ENCODE data around the gene CTDP1. TPM values are rescaled to one million over a fixed set of nuclear protein-coding genes. Genes with fewer than 3 reads are reported as not detected.

The CTDP1 gene
- total and polyA plus RNA-seq, 7 experiments from 2014 or later: 11.6 to 75.3 (median 41.2) TPM

GRCh38 chr18:79792988-79793355, 113.4 kb downstream of the CTDP1 start:
- ChIA-PET POLR2A (no interaction called here), CTCF (no interaction called here)
- Mint-ChIP-seq H3K4me1 (peaks cover 9 to 37% (median 15%) of the 10 kb centered on the region in 7 donors), H3K27ac (no peak overlapping the region), H3K9me3 (peaks cover 0 to 3% (median 0%) of the 10 kb centered on the region in 11 donors), H3K36me3 (peaks cover 0 to 11% (median 5%) of the 10 kb centered on the region in 5 donors), H3K4me3 (no peak overlapping the region), H3K27me3 (peaks cover 55 to 69% (median 64%) of the 10 kb centered on the region in 5 donors)
- Histone ChIP-seq H3K36me3 (ENCODE audit: control insufficient read depth in 2 of 3, insufficient read depth in 3 of 3, low read length in 3 of 3) (no peaks in the 10 kb centered on the region), H3K9me3 (ENCODE audit: control insufficient read depth in 2 of 3, low read length in 3 of 3) (no peaks in the 10 kb centered on the region), H3K4me1 (ENCODE audit: control insufficient read depth in 2 of 2, insufficient read depth in 2 of 2, low read length in 2 of 2) (no peaks in the 10 kb centered on the region), H3K27me3 (ENCODE audit: control insufficient read depth in 2 of 2, insufficient read depth in 2 of 2, low read length in 2 of 2) (peaks cover 0 to 7% of the 10 kb centered on the region in 2 donors), H3K27ac (ENCODE audit: low read depth, low read length) (no peak overlapping the region), H3K4me3 (ENCODE audit: low read length) (no peak overlapping the region)
- ATAC-seq: peak; percentile 56
- intact Hi-C loops (cut with micrococcal nuclease): loop anchor here (10.0 kb wide), 3 partner anchors 172 to 352 kb away; partner anchors contain the start of genes HSBP1L1 (in 1 of the 2) and TXNL4A (in 1 of the 2)
- no peak for DNase-seq

- H3K27ac ChIP-seq (ENCODE audit: low read depth, low read length): no peak overlapping the region
- Mint-ChIP-seq H3K27me3 (peaks cover 59 to 72% (median 67%) of the 10 kb centered on the region in 5 donors), H3K27ac (no peak overlapping the region), H3K9me3 (peaks cover 0 to 3% (median 0%) of the 10 kb centered on the region in 11 donors), H3K36me3 (peaks cover 0 to 11% (median 5%) of the 10 kb centered on the region in 5 donors), H3K4me1 (peaks cover 12 to 39% (median 23%) of the 10 kb centered on the region in 7 donors), H3K4me3 (peak overlapping the region in 3 of 10 donors; percentile 4 to 21 (median 7))
- peaks cover 0 to 13% of the 10 kb centered on the region in 2 donors for H3K27me3 ChIP-seq (ENCODE audit: control insufficient read depth in 2 of 2, insufficient read depth in 2 of 2, low read length in 2 of 2)
- ATAC-seq (no peak), DNase-seq (no peak)
- H3K36me3 ChIP-seq (ENCODE audit: control insufficient read depth in 2 of 3, insufficient read depth in 3 of 3, low read length in 3 of 3): no peaks in the 10 kb centered on the region
- no peak overlapping the region for H3K4me3 ChIP-seq (ENCODE audit: low read length)
- POLR2A ChIA-PET: no interaction called here
- intact Hi-C loops (cut with micrococcal nuclease): loop anchor here (10.0 kb wide), 3 partner anchors 170 to 350 kb away; partner anchors contain the start of genes HSBP1L1 (in 1 of the 2) and TXNL4A (in 1 of the 2)
- CTCF ChIA-PET: no interaction called here
- H3K9me3 ChIP-seq (ENCODE audit: control insufficient read depth in 2 of 3, low read length in 3 of 3): no peaks in the 10 kb centered on the region
- no peaks in the 10 kb centered on the region for H3K4me1 ChIP-seq (ENCODE audit: control insufficient read depth in 2 of 2, insufficient read depth in 2 of 2, low read length in 2 of 2)
These were observed 115.2 kb downstream of the CTDP1 start for GRCh38 chr18:79794846-79795245.

- no peaks in the 10 kb centered on the region for H3K9me3 ChIP-seq (ENCODE audit: control insufficient read depth in 2 of 3, low read length in 3 of 3)
- no peaks in the 10 kb centered on the region for H3K4me1 ChIP-seq (ENCODE audit: control insufficient read depth in 2 of 2, insufficient read depth in 2 of 2, low read length in 2 of 2)
- peaks cover 12 to 40% (median 27%) of the 10 kb centered on the region in 7 donors for H3K4me1 Mint-ChIP-seq
- no peak overlapping the region for H3K27ac Mint-ChIP-seq
- H3K9me3 Mint-ChIP-seq: peaks cover 0 to 3% (median 0%) of the 10 kb centered on the region in 11 donors
- DNase-seq: no peak
- intact Hi-C loops (cut with micrococcal nuclease): loop anchor here (10.0 kb wide), 3 partner anchors 169 to 349 kb away; partner anchors contain the start of genes HSBP1L1 (in 1 of the 2) and TXNL4A (in 1 of the 2)
- no peak overlapping the region for H3K27ac ChIP-seq (ENCODE audit: low read depth, low read length)
- peaks cover 58 to 73% (median 67%) of the 10 kb centered on the region in 5 donors for H3K27me3 Mint-ChIP-seq
- peaks cover 0 to 13% of the 10 kb centered on the region in 2 donors for H3K27me3 ChIP-seq (ENCODE audit: control insufficient read depth in 2 of 2, insufficient read depth in 2 of 2, low read length in 2 of 2)
- POLR2A ChIA-PET: no interaction called here
- no peaks in the 10 kb centered on the region for H3K36me3 ChIP-seq (ENCODE audit: control insufficient read depth in 2 of 3, insufficient read depth in 3 of 3, low read length in 3 of 3)
- no peak for ATAC-seq
- CTCF ChIA-PET: no interaction called here
- H3K4me3 ChIP-seq (ENCODE audit: low read length): no peak overlapping the region
- H3K4me3 Mint-ChIP-seq: no peak overlapping the region
- peaks cover 0 to 11% (median 5%) of the 10 kb centered on the region in 5 donors for H3K36me3 Mint-ChIP-seq
These were observed 115.8 kb downstream of the CTDP1 start for GRCh38 chr18:79795446-79795845.

- no peak overlapping the region for H3K27ac Mint-ChIP-seq
- CTCF ChIA-PET: no interaction called here
These were observed 116.4 kb downstream of the CTDP1 start for GRCh38 chr18:79796016-79796415.

GRCh38 chr18:79796531-79797405, 117.2 kb downstream of the CTDP1 start:
- DNase-seq (no peak), ATAC-seq (no peak)
- peaks cover 45 to 60% (median 59%) of the 10 kb centered on the region in 5 donors for H3K27me3 Mint-ChIP-seq
- H3K9me3 ChIP-seq (ENCODE audit: control insufficient read depth in 2 of 3, low read length in 3 of 3): no peaks in the 10 kb centered on the region
- peak overlapping the region; percentile 59 to 86 (median 80) for H3K4me3 Mint-ChIP-seq
- CTCF ChIA-PET: no interaction called here
- H3K27me3 ChIP-seq (ENCODE audit: control insufficient read depth in 2 of 2, insufficient read depth in 2 of 2, low read length in 2 of 2): peaks cover 0 to 13% of the 10 kb centered on the region in 2 donors
- H3K36me3 Mint-ChIP-seq: peaks cover 0 to 11% (median 5%) of the 10 kb centered on the region in 5 donors
- peaks cover 0 to 3% (median 0%) of the 10 kb centered on the region in 11 donors for H3K9me3 Mint-ChIP-seq
- H3K4me1 ChIP-seq (ENCODE audit: control insufficient read depth in 2 of 2, insufficient read depth in 2 of 2, low read length in 2 of 2): no peaks in the 10 kb centered on the region
- peaks cover 7 to 27% (median 20%) of the 10 kb centered on the region in 7 donors for H3K4me1 Mint-ChIP-seq
- POLR2A ChIA-PET: no interaction called here
- no peak overlapping the region for H3K27ac Mint-ChIP-seq
- H3K27ac ChIP-seq (ENCODE audit: low read depth, low read length): no peak overlapping the region
- no peaks in the 10 kb centered on the region for H3K36me3 ChIP-seq (ENCODE audit: control insufficient read depth in 2 of 3, insufficient read depth in 3 of 3, low read length in 3 of 3)
- H3K4me3 ChIP-seq (ENCODE audit: low read length): no peak overlapping the region
- intact Hi-C loops (cut with micrococcal nuclease): loop anchor here (10.0 kb wide), 3 partner anchors 168 to 348 kb away; partner anchors contain the start of genes HSBP1L1 (in 1 of the 2) and TXNL4A (in 1 of the 2)

More at GRCh38 chr18:79796016-79796415, 116.4 kb downstream of the CTDP1 start:
- Histone ChIP-seq H3K27ac (ENCODE audit: low read depth, low read length) (no peak overlapping the region), H3K9me3 (ENCODE audit: control insufficient read depth in 2 of 3, low read length in 3 of 3) (no peaks in the 10 kb centered on the region), H3K4me3 (ENCODE audit: low read length) (no peak overlapping the region), H3K4me1 (ENCODE audit: control insufficient read depth in 2 of 2, insufficient read depth in 2 of 2, low read length in 2 of 2) (no peaks in the 10 kb centered on the region), H3K27me3 (ENCODE audit: control insufficient read depth in 2 of 2, insufficient read depth in 2 of 2, low read length in 2 of 2) (peaks cover 0 to 13% of the 10 kb centered on the region in 2 donors), H3K36me3 (ENCODE audit: control insufficient read depth in 2 of 3, insufficient read depth in 3 of 3, low read length in 3 of 3) (no peaks in the 10 kb centered on the region)
- peaks cover 0 to 3% (median 0%) of the 10 kb centered on the region in 11 donors for H3K9me3 Mint-ChIP-seq
- no peak for DNase-seq
- POLR2A ChIA-PET: no interaction called here
- peaks cover 52 to 67% (median 65%) of the 10 kb centered on the region in 5 donors for H3K27me3 Mint-ChIP-seq
- peaks cover 0 to 11% (median 5%) of the 10 kb centered on the region in 5 donors for H3K36me3 Mint-ChIP-seq
- no peak for ATAC-seq
- H3K4me3 Mint-ChIP-seq: peak overlapping the region in 6 of 10 donors; percentile 40 to 63 (median 56)
- H3K4me1 Mint-ChIP-seq: peaks cover 12 to 35% (median 25%) of the 10 kb centered on the region in 7 donors
- intact Hi-C loops (cut with micrococcal nuclease): loop anchor here (10.0 kb wide), 3 partner anchors 169 to 349 kb away; partner anchors contain the start of genes HSBP1L1 (in 1 of the 2) and TXNL4A (in 1 of the 2)

GRCh38 chr18:79797518-79798345, 118.1 kb downstream of the CTDP1 start, which contains the start of gene KCNG2:
KCNG2 (plus strand) TSS chr18:79797938; CDS start chr18:79863668, 65,730 bp downstream.
- peaks cover 0 to 3% (median 0%) of the 10 kb centered on the region in 11 donors for H3K9me3 Mint-ChIP-seq
- ChIA-PET POLR2A (no interaction called here), CTCF (no interaction called here)
- H3K4me1 ChIP-seq (ENCODE audit: control insufficient read depth in 2 of 2, insufficient read depth in 2 of 2, low read length in 2 of 2): no peaks in the 10 kb centered on the region
- H3K27ac Mint-ChIP-seq: no peak within 1 kb of the TSS
- H3K36me3 Mint-ChIP-seq: peaks cover 0 to 9% (median 5%) of the 10 kb centered on the region in 5 donors
- no peaks in the 10 kb centered on the region for H3K36me3 ChIP-seq (ENCODE audit: control insufficient read depth in 2 of 3, insufficient read depth in 3 of 3, low read length in 3 of 3)
- H3K4me1 Mint-ChIP-seq: peaks cover 6 to 21% (median 17%) of the 10 kb centered on the region in 7 donors
- no peak within 1 kb of the TSS for H3K4me3 ChIP-seq (ENCODE audit: low read length)
- DNase-seq (peak in 3 of 9 donors; percentile 3 to 36 (median 21)), ATAC-seq (peak; percentile 26)
- intact Hi-C loops (cut with micrococcal nuclease): loop anchor here (10.0 kb wide), 3 partner anchors 167 to 347 kb away; partner anchors contain the start of genes HSBP1L1 (in 1 of the 2) and TXNL4A (in 1 of the 2)
- no peaks in the 10 kb centered on the region for H3K9me3 ChIP-seq (ENCODE audit: control insufficient read depth in 2 of 3, low read length in 3 of 3)
- peaks cover 0 to 10% of the 10 kb centered on the region in 2 donors for H3K27me3 ChIP-seq (ENCODE audit: control insufficient read depth in 2 of 2, insufficient read depth in 2 of 2, low read length in 2 of 2)
- peak within 1 kb of the TSS; percentile 59 to 86 (median 80) for H3K4me3 Mint-ChIP-seq
- H3K27me3 Mint-ChIP-seq: peaks cover 35 to 50% (median 49%) of the 10 kb centered on the region in 5 donors
- no peak within 1 kb of the TSS for H3K27ac ChIP-seq (ENCODE audit: low read depth, low read length)

All from naive thymus-derived CD4-positive, alpha-beta T cell (primary cell).